ENCODE data around the gene STX19.
A peak's percentile ranks its signal among the peaks of the same experiment; 100 is the strongest.

Gene STX19

DNA sequence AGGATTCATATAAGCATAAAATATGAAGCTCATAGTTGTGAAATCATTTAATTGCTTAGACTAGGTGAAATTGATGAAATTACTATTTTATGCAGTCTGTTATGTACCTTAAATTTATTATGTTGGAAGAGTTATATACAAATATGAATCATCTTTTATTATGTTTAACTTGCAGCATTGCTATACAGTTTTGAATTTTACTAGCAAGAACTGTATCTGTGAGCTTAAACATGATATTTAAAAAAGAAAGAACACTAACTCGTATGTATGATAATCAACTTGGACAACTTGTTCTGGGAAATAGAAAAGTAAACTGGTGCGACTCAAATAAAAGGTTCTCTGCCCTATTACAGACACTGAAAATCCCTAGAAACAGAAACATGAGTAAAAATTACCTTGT is 1.8 kb downstream of the STX19 start:
- no peak for DNase-seq

DNA sequence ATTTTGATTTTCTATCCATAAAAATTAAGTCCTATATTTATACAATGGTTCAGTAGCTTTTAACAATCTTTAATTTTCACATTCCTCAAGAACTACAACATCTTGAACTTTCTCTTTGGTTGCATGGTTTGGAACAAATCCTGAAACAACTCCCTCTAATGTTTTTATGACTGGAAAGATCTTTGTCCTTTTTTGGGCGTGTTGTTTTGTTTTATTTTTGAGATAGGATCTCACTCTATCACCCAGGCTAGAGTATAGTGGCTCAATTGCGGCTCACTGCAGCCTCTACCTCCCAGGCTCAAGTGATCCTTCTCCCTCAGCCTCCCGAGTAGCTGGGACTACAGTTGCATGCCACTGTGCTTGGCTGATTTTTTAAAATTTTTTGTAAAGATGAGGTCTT is 4.0 kb downstream of the STX19 start:
- no peak for DNase-seq

DNA sequence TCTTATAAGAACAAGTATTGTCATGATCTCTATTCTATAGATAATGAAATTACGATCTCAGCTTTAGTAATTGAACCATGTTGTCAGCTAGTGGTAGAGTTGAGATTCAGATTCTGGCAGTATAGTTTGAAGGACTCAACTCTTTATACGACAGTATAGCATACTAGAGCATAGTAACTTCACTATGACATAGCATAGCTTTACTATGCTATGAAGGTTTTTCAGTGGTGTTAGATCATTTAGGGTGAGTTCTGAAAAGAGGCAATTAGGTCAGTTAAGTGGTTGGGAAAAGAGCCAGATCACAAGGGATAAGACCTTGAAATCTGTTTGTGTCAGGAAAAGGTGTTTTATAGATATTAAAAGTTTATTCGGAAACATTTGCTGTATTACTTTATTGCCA is 8.1 kb downstream of the STX19 start:
- no peak for DNase-seq

DNA sequence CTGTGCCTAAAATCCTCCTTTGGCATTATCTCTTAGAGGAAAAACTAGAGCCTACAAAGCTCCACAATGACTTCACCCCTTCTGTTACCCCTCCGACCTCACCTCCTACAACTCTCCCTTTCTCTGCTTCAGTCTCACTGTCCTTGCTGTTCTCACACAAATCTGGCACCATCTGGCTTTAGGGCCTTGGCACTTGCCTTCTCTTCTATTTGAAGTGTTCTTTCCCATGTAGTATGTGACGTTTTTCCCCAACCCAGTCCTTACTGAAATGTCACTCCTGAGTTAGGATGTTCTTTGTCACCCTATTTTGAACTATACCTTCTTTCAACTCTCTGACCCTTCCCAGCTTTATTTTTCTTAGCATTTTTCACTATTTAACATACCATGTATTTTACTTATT is 8.7 kb downstream of the STX19 start:
- DNase-seq = no peak

DNA sequence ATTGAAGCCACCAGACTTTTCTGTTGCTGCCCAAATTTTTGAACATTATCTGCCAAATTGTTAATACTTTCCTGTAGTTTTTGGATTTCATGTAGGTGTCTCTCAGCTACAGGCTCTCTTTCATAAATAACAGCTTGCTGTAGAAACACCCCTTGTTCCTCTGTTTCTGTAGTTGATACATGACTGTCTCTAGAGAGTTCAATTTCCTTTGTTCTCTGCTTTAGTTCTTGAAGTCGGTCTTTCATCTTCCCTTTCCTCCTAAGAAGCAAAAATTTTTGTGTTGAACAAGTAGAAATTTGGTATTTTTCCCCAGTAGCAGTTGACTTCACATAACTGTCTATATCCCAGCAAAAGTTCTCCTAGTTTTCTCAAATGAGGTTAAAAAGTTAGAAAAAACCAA is 13.4 kb downstream of the STX19 start:
- no peak for DNase-seq

DNA sequence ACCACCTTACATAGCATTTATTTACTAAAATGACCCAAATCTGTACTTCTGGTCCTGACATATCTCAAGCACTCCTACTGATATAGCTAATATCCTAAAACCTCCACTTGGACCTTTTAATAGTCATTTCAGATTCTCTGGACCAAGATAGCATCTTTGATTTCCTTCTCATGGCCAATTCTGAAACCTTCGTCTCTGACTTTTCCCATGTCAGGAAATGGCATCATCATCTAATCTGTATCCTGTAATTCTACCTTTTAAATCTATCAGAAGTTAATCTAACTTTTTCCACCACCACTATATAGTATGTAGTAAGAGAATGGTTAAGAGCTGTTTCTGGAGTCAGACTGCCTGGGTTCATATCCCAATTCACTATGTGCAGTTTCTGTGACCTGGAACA is 16.2 kb downstream of the STX19 start:
- DNase-seq = no peak

DNA sequence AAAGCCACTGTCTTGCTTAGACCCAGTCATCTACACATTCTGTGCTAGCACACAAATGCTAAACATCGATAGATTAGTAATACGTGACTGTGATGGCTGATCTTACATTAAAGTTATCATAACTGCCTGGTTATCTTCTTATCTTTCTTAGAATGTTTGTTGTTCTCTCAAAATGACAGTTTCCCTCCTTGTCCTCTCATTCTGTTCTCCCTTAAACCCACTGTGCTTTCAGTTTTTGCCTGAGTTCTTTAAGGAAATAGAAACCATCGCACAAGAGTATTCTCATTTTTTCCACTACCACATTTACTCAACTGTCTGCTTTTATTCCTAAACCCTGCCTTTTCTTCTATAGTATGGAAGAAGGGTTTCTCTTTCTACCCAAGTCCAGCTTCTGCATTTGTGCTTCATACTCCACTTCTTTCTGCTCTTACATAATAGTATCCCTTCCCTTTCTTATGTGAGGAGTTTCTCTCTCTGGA is 17.1 kb downstream of the STX19 start:
- no peak for DNase-seq

DNA sequence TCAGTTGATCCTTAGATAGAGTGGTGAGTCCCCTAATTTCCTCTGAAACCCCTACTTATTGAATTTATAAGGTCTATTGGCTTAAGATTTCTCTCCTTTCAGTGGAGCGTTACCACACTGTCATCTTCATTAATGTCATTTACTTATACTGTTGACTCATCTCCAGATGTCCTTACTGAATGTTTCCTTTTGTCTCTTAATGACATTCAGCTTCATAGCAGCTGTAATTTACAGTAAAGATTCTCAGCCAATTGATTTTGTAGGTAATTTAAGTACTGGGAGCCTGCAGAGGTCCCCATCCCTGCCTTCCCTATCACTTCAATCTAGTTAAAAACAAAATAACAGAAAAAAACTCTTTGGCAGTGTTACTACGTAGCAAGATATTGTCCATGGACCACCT is 18.8 kb downstream of the STX19 start:
- no peak for DNase-seq

DNA sequence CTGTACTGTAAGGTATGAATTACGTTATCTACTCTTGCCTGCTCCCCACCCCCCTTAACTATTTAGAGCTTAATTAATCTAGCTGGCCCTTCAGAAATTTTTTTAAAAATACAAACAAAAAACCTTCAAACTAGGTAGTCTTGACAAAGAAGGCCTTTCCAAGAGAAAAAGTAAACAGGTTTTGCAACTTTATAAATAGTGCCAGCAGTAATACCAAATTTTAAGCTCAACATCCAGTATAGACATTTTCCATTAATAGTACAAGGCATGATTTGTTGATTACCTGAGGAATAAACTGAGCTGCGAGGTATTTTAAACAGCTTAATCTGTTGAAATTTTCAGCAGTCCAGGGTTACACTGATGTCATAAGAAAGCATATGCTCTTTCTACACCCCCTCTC is 20.1 kb downstream of the STX19 start:
- DNase-seq = no peak

DNA sequence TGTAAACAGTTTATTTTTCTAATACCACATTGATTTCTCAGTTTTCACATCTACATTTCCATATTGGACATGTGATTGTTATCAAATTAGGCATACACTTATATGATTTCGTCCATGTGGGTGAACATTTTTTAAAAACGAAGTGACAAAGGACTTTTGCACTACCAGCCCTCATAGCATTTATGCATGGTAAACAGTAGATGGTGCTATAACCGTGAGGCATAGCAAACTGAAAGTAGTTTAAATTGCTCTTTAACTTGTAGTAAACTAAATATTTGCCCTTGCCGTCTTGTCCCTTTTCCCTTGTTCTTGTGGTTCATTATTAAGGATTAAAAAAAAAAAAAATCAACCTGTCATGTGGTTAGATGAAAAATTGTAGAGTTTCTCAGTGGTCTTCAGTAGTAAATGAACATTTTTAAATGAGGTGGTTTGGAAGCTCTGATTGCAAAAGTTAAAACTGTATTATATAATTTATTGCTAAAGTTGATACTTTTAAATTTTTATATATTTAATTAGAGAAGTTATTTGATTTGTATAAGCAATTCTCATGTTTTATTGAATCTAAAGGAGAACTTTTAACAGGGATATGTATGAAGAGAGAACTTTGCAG is 24.0 kb downstream of the STX19 start:
- DNase-seq = no peak

DNA sequence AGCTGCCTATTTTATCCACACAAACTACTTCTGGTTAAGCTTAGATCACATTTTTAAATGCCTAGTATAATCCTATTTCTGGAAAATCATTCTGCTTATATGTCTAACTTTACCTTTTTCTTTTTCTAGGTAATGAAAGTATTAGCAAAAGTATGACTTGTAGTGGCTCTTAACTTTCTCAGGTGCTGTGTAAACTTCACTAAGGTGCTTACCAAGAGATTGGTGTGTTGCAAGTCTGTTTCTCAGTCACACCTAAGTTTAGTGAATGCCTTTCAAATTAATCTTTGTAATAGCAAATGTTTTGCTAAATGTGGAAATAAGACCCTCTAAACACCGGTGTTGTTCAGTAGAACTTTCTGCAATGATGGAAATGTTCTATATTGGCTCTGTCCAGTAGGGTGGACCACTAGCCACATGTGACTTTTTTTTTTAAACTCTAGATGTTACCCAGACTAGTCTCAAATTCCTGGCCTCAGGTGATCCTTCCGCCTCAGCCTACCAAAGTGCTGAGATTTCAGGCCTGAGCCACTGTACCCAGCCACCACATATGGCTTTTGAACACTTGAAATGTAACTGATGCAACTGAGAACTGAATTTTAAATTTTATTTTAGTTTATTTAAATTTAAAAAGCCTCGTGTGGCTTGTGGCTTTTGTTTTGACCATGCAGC is 26.4 kb downstream of the STX19 start:
- no peak for DNase-seq

DNA sequence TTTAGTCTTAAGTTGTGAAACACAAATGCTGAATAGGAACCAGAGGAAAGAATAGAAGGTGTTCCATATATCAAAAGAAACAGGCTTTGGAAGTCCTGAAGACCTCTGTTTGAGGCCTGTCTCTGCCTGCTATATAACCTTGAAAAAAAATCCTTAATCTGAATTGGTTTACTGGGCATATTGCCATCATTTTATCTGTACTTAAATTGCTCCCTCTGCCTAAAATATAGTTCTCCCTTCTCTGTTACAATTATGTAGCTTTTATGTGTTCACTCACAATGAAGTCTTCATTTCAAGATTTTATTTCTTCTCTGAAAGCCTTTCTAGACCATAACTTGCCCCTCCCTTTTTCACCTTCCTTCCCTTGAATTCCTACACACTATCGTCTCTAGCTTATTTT is 27.2 kb downstream of the STX19 start:
- DNase-seq = no peak

DNA sequence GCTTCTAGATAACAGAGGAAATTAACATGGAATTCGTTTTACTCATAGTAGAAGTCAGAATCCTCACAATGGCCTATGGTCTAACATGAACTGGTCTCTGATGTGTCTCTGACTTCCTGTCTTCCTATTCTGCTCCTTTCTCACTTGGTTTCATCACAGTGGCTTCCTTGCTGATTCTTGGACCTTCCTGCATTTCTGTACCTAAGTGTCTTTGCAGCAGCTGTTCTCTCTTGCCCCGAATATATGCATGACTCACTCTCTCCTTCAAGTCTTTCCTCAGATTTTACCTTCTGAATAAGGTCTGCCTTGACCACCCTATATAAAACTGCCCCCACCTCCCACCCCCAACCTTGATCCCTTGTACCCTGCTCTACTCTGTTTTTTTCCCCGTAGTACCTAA is 34.3 kb downstream of the STX19 start:
- no peak for DNase-seq

DNA sequence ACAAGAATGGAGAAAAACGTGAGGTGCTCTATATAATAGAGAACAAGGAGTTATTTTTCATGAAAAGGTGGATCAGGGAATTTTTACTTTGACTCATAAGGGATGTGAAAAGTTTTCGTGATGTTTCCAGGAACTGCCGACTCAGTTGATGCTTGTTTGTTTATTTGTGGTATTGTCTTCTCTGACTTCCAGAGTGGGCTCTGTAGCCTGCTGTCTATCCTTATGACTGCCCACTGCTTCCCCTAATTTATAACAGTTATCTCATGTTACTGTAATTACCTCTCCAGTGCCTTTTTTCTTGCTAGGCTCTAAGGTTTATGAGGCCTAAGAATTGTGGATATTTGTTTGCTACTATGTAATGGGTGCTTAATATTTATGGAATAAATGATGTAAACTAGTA is 36.2 kb downstream of the STX19 start:
- no peak for DNase-seq

DNA sequence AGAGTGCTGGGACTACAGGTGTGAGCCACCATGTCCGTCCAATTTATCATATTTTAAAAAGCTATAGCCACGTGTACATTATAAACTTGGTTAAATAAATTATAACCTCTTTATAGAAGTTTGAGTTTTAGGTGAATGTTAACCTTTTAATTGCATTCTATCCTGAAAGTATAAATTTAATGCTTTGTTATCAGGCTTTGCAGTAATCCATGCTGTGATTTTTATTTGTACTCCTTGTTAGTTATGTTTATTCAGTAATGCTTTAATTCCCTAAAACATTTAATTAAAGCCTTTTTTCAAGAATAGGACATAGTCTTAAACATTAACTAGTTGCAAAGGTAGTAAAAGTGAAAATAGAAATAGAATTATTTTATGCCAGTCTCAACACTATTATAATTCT is 36.8 kb downstream of the STX19 start:
- no peak for DNase-seq

DNA sequence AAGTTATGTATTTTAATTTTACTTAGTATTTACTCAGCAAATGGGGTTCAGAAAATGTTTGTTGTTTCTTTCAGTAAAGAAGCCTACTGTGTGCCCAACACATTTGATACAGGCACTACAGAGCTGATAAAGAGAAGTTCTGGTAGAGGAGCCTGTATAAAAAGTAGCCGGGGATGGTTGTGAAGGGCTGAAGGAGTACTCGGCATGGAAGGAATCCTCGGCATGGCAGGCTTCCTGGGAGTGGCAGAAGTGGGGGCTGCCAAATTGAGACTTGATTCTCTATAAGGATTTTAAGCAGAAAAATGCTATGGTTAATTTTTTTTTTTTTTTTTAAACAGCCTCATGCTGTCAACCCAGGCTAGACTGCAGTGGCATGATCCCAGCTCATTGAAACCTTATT is 39.2 kb downstream of the STX19 start:
- no peak for DNase-seq

DNA sequence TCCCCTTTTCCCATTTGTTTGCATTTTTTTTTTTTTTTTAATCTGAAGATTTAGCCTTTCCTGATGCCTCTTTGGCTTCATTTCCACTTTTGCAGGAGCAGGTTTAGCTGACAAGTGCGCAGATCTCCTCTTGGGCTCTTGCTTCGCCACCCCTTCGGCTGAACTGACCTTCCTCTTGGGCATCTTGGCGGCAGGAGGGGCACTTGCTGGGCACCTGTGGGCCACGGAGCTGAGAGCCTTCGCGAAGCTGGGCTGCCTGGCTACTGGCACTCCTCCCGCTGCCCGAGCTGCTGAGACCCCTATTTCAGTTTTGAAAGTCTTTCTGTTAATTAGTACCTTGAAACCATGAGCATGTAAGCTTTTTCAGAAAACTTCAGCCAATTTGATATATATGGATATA is 39.6 kb downstream of the STX19 start:
- no peak for DNase-seq

DNA sequence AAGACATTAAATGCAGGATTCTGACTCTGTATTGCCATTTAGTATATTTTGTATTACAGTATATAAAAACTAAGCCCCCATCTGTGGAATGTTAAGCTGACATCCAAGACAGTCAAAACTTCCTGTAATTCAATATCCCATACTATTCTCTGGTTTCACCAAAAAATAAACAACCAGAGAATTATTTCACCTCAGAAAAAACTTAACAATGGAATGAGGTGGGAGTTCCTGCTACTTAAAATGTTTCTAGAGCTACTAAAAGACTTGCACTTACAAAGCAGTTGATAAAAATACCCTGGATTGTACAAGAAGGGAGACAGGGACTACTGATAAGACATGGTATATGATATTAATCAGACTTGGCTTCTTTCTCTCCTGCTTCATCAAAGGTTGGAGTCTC is 40.1 kb downstream of the STX19 start:
- DNase-seq = no peak

DNA sequence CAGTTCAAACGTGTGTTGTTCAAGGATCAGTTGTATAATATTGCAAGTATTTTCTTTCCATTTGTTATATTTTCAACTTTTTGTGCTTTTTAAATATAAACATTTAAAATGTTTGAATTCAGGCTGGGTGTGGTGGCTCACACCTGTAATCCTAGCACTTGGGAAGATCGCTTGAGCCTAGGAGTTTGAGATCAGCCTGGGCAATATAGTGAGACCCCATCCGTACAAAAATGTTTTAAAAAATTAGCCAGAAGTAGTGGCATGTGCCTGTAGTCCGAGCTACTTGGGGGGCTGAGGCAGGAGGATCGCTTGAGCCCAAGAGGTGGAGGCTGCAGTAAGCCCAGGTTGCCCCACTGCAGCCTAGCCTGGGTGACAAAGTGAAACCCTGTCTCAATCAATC is 43.8 kb downstream of the STX19 start:
- DNase-seq = no peak

DNA sequence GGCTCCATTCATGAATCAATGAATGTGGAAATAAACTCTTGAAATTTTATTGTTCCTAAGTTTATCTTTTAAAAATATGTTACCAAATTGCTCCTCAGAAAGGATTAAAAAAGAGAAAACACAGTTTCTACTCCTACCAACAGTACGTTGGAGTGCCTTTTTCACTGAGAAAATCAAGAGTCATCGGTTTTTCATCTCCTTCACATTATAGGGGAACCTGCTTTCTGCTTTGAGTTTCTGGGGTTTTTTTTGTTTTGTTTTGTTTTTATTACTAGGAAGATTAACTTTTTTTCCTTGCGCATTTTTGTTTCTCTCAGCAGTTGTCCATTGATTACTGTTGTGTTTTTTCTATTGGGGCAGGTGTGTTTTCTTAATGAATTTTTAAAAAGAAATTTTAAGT is 45.0 kb downstream of the STX19 start:
- no peak for DNase-seq

DNA sequence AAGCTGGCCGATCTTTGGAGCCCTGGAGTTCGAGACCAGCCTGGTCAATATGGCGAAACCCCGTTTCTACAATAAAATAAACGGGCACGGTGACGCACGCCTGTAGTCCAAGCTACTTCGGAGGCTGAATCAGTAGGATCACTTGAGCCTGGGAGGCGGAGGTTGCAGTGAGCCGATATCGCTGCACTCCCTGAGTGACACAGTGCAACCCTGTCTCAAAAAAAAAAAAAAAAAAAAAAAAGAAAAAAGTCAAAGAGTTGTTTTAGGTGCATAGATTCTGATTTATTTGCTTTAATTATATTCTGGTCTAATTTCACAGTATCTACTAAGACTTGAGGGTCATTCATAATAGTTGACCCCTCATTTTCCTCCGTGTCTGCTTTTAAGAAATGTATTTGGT is 46.7 kb downstream of the STX19 start:
- no peak for DNase-seq

DNA sequence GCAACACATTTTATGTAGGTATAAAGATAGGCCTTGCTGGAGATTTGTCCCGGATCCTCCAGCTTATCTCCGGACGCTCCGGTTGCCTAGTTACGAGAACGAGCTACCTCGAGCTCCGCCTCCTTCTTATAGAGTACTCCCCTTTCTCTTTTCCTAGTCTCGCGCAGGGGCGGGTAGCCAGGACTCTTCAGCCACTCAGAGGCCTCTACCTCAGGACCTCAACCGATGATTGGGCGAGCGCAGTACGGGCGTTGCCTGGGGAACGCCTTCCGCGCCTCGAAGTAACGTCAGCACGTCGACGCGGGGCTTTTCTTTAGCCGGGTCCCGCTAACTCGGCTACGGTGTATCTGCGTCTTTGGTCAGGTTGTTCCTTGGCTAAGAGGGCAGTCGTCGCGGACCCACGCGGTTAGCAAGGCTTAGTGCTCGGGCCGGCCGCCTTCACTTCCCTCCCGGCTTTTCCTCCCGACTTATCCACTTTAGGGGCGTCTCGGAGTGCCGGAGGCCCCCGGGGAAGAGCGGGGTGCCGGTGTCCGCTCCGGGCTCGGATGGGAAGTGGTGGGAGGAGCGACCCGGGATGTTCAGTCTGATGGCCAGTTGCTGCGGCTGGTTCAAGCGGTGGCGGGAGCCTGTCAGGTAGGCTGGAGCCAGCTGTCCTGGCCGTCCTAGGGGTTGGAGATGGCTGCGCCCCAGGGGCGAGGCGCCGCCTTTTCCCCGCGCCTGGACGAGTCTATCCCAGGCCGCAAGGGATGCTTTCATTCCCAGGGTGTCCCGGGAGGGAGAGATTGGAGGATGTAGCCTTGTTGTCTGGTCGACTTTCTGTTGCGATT is 48.3 kb downstream of the STX19 start, which contains the start of gene ARL13B:
TSS of gene ARL13B (plus strand) at position 306 of the 827 bp plus-strand sequence. CDS start at position 575, 269 bp downstream.
- DNase-seq = peak; percentile 98

DNA sequence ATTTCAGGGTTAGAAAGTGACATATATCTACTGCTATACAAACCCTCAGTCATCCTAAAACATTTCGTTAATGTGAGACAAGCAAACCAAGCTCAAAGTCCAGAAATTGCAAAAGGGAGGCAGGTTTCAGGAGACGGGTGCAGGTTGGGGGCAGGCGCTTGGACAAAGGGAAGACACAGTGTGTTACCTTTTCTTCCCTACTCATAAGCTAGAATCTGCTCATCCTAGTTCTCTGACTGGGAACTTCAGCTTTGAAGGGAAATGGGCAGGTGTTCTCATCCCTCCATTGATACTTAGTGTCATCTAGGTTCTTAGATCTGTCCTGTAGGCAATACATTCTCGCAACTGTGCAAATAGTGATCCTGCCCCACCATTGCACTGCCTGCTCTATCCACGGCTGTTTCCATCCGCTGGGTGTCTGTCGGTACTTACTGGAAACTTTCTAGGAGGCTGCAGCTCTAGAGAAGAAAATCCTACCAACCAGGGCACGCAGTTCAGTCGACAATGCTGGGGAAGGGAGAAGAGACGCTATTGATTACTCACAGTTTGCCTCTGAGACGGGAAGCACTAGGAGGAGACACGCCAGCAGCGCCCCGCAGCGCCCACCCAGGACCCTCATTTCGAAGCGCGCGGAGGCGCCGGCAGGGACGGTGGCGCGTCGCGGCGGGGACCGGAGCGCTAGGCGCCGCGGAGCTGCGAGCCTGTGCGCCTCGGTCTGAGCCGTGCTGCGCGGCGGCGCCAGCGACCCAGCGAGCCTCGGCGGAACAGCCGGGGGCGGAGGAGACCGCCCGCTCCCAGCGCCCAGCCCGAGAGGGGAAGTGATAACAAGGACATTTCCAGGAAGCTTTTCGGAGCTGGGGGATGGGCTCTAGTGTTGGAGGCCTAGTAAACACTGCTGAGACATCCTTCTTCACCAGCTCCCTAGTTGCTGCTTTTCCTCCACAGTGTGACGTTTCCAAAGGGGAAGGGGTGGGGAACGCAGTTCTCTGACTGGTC is 55.0 kb downstream of the STX19 start, which contains the start of gene PROS1:
TSS of gene PROS1 (minus strand) at position 766 of the 996 bp plus-strand sequence. CDS start at position 619, 147 bp downstream.
- no peak for DNase-seq

All from NCI-H1436 treated with DMSO at 0.1 percent for 48 hours (cell line).